Cerebellar nuclear complex (tissue), 1 donor: Measurements from ENCODE around the gene SNX3.
A peak's percentile ranks its signal among the peaks of the same experiment; 100 is the strongest.

ENCODE experiments used
- DNase-seq, 2 experiments: peaks; one replicate each; lab custom pipeline; 2025; lab: John Stamatoyannopoulos, UW

The SNX3 gene

DNA sequence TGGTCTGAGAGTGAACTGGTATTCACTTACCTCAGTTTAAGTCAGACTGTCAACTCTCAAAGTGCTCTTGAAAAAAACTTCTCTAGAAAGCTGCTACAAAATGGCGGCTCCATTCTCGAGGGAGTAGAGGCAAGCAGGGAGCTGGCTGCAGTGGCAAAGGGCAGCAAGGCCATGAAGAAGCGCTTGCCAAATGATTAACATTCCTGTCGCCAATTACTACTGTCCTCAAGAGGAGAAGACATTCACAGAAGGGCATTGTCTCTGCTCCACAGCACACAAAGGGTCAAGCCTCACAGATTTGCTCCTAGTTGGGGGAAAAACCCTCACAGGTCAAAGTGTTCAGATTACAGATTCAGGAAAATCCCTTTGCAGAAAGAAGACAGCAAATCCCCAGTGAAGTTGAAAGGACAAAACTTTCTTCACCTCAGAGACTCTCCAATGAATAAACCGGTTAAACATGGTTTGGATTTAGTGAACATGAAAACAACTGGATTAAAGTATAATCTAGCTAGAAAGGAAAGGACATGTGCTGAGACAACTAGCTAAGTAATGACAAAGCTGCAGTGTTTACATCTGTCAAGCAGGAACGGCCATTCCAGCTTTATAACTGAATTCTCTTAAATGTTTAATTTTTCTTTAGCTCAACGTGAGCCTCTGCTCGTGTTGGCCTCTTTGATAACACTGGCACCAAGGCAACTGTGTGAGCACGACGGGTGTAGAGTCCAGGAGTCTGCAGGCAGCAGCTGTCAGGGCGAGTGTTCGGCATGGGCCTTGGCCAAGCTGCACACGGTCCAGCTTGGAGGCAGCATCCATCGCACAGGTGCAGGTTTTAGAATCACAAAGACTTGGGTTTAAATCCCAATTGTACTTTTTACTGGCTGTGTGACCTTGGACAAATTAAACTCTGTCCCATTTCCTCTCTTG is 57.4 kb downstream of the SNX3 start:
- peak in 1 of 2 experiments; percentile 13 for DNase-seq

DNA sequence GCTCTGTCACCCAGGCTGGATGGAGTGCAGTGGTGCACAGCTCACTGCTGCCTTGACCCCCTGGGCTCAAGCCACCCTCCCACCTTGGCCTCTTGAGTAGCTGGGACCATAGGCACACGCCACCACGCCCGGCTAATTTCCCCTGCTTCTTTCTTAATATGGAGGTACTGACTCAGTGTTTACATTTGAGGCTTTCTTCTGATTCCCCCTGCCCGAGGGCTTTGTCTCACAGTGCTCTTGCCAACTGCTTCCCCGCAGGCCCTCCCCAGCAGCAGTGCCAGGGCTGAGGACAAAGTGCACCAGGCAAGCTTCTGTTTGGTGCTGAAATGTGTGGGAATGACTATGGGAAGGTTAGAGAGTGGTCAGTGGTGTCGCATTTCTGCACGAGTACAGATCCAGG is 60.2 kb downstream of the SNX3 start:
- DNase-seq, result no peak

DNA sequence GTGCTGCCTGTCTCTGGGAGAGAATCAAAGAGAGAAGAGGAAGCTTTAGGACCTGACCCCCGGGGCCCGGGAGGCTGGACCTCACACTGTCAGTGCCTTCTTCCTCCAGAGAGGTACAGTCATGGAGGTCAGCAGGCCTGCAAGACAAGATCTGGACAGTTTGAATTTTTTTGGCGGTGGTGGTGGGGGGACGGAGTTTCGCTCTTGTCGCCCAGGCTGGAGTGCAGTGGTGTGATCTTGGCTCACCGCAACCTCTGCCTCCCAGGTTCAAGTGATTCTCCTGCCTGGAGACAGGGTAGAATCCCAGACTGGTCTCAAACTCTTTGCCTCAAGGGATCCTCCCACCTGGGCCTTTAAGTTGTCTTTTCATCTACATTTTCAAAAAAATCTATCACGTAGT is 60.7 kb downstream of the SNX3 start:
- DNase-seq, result no peak

DNA sequence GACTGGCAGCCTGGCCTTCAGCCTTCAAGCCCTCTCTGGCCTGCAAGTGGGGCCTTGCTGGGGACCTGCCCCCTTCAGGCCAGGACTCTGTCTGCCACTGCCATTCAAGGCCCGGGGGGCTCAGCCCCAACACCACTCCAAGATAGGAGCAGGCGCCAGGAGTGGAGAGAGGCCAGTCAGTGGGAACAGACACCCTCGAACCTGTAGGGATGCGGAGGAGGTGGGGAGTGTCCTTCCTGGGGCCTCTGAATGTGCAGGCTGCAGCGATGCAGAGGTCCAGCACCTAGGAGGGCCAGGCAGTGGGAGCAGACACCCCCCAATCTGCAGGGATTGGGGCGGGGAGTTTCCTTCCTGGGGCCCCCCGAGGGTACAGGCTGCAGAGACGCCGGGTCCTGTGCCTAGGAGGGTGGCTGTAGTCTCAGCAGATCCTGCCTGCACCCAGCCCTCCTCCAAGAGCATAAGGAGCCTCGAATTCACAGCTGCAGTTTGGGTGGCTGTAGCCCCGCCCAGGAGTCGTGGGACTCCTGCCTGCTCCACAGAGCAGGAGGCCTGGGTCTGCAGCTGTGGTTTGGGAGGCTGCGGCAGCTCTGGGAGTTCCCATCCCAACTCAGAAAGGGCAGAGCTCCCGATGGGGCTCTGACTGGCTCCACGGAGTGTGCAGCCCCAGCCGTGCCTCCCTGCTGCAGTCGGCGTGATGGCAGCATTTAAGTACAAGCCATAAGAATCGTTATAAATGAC is 61.9 kb downstream of the SNX3 start:
- DNase-seq, result no peak

DNA sequence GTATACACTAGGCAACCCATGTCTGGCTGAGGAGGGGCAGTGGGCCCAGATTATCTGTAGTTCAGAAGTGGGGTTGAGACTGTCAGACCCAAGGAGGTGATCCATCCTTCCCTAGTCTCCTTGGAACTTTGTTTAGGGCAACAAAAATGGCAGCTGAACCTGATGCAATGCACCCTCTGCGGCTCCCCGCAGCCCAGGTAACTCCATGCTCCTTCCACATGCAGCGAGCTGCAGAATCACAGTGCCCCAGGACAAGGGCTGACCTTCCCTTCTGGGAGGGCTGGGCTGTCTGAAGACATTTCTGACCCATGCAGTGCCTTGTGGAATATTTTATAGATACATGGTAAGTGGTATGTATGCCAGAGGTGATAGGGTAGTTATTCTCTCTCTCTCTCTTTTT is 65.6 kb downstream of the SNX3 start:
- no peak for DNase-seq

DNA sequence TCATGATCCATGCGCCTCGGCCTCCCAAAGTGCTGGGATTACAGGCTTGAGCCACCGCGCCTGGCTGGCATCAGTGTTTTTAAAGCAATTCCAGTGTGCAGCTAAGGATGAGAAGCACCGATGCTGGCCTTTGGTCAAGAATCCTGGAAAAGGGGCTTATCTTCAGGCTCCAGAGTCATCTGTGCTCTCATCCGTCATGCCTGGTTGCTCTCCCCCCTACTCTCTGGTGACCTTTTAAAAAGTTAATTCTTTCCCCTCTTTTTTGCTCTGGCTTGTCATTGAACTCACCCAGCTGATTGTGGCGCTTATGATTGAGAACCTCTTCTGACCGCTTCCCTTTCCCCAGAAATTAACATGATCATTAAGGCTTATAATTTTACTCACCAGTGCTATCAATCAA is 66.3 kb downstream of the SNX3 start:
- no peak for DNase-seq

DNA sequence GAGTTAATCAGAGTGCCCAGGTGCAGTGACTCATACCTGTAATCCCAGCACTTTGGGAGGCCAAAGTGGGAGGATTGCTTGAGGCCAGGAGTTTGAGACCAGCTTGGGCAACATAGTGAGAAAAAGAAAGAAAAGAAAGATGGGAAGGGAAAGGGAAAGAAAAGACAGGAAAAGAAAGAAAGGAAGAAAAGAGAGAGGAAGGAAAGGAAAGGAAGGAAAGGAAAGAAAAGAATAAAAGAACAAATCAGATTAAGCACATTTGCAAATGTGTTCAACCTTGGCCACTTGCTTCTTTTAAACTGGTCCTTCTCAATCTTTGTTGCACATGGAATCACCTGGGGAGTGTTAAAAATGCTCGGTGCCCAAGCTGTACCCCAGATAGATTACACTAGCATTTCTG is 67.0 kb downstream of the SNX3 start:
- no peak for DNase-seq

DNA sequence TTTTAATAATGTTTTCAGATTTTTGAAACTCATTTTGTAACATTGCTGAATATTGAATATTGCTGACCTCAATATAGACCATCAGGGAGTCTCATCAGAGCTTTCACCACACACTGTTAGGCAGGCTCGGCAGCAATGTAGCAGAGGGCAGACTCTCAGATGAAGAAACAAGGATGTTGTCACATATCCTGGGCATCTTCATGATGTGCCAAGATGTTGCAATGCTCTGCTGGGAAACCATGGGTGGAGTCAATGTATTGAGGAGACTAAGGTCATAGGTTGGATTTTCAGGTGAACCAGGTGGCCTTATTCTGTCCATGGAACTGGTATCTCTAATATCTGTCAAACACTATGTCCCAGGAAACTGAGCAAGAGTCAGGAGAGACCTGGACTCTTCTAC is 67.7 kb downstream of the SNX3 start:
- DNase-seq, result no peak

DNA sequence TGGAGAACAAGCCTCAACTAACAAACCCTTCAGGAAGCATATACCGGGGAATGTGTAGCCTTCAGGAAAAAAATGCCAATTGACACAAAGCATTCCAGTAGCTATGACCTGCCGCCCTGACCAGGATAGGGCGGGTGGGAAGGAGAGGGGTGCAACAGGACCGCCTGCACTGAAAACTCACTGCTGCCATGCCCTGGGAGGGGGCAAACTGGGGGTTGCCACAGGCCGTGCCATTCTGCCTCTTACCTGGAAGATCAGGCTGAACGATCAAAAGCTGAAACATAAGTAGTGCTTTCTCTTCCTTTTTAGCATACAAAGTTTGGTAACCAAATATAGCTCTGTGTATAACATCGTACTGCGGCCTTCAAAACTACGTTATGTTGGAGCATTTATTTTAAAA is 73.3 kb downstream of the SNX3 start:
- DNase-seq, result no peak

DNA sequence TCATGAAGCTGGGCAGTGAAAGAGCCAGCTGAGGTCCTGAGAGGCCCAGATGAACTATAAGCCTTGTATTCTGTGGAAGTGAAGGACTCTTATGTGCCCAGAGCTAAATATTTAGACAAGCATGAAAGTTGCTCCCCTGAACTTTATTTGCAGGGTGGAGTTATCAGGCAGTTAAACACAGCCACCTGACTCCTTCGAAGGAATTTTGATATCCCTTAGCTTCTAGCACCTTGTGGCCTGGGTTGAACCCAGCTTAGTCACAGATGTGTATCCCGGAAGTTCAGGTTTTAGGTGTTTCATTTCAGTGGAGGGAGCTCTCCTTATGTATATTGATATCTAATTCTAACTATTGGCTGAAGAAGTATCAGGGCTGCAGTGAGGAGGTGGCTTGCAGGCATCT is 74.6 kb downstream of the SNX3 start:
- DNase-seq, result no peak

DNA sequence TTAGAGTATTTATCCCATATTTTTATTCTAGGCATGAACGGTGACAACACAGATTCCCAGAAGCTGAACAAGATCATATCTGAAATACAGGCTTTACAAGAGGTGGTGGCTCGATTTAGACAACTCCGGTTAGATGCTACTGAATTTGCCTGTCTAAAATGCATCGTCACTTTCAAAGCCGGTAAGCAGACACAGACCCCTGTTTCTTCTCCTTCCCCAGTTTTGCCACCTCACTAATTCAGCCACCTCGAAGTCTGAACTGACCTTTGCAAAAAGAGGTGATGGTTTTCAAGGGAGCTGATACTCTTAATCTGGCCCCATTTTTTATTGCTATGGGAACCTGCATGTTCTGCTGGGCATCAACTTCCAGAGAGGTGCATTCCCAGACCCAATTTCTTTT is 80.1 kb downstream of the SNX3 start:
- DNase-seq, result no peak

DNA sequence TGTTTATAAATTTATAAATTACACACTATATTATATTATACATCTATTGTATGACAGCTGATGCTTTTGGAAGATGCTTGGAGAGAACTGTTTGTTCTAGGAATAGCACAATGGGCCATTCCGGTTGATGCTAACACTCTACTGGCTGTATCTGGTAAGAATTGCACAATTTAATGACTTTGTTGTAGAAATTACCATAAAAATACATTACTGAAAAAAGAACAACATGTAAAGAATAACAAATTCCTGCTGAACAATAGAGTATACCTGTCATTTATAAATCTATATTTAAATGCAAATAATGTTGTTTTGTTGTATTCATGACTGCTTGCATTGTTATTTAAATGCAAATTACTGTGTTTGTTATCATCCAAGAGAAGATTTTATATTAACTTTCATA is 80.6 kb downstream of the SNX3 start:
- DNase-seq, result no peak

DNA sequence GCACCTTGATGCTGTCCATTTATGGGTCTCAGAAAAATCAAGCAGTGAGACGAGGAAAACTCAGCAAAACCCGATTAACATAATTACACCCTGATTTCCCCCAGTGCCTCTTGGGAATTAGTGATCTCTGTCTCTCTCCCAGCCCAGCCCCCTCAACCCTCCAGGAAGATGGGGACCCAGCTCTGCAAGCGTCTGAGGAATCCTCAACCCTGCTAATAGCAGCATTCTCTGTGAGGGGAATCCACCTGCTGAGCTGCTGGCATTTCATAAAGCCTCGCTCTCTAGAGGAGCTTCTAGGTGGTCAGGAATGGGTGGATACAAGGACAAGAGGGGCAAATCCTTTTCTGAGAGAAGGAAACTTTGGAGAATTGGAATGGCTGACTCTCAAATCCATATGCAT is 81.1 kb downstream of the SNX3 start:
- no peak for DNase-seq

DNA sequence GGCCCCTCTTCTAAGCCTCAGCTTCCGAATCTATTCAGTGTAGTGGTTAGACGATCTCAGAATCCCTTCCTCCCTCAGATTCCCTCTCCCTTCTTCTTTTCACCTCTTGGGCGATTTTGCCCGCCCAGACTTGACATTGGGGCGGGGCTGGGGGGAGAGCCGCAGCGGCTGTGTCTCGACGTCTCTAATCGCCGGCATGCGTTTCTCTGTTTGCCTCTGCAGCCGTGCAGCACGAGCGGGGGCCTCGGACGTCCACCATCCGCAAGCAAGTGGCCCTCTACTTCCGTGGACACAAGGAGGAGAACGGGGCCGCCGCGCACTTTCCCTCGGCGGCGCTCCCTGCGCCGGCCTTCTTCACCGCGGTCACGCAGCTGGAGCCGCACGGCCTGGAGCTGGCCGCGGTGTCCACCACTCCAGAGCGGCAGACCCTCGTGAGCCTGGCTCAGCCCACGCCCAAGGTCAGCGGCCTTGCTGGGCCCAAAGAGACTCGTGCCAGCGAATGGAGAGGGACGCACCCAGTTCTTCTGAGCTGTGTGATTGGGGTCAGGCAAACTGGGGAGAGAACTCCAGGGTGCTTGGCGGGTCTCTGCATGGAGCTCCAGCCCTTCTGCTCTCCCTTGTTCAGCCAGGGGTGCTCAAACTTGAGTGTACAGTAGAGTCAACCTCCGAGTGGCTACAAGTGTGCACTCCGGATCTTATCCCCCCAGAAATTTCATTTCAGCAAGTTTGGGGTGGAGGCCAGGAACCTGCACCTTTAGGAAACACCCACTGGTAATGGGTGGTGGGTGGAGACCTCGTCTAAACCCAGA is 84.4 kb downstream of the SNX3 start:
- no peak for DNase-seq

DNA sequence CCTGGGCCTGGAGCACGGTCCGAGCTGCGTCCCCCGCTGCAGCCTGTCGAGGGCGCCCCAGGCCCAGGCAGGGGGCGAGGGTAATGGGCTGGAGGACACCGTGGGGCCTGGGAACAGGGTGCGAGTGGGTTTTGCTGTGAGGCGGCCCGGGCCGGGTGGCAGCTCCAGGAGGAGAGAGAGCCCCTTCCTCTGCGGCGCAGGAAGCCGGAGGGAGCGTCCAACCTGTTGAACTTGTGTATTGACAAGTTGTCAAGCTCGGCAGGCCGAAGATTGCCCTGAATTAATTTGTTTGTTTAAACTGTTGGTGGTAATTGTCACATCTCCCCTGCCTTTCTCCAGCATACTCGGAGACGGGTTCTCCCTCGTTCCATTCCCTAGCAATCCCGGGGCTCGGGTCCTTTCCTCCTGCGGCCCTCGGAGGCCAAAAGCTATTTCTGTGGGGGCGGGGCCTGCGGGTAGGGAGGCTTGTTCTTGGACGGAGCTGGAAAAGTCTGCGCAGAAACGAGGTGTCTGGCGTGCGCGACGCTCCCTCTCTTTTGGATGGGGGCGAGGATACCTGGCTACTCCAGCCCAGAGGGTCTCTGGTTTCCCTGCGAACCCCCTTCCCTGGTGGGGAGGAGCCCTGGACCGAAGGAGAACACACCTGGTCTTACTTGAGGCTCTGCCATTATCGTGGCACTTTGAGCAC is 85.1 kb downstream of the SNX3 start:
- DNase-seq, result no peak

DNA sequence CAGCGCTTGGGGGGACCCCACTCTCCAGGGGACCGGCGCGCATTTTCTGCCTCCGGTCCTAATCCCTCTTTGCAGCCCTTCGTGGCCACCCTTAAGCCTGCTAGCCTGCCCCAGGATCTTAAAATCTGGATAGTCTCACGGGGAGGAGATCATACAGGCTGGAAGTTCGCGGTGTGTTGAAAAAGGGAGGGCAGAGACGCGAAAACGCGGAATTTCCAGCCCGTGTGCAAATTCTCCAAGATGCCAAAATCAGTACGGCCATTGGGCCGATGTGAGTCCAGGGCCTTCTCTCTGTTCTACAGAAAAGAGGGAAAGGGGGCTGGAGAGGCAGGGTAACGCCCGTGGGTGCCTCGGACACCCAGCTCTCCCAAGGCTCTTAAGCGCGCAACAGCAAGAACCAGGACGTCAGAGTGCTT is 85.7 kb downstream of the SNX3 start:
- DNase-seq, result no peak

DNA sequence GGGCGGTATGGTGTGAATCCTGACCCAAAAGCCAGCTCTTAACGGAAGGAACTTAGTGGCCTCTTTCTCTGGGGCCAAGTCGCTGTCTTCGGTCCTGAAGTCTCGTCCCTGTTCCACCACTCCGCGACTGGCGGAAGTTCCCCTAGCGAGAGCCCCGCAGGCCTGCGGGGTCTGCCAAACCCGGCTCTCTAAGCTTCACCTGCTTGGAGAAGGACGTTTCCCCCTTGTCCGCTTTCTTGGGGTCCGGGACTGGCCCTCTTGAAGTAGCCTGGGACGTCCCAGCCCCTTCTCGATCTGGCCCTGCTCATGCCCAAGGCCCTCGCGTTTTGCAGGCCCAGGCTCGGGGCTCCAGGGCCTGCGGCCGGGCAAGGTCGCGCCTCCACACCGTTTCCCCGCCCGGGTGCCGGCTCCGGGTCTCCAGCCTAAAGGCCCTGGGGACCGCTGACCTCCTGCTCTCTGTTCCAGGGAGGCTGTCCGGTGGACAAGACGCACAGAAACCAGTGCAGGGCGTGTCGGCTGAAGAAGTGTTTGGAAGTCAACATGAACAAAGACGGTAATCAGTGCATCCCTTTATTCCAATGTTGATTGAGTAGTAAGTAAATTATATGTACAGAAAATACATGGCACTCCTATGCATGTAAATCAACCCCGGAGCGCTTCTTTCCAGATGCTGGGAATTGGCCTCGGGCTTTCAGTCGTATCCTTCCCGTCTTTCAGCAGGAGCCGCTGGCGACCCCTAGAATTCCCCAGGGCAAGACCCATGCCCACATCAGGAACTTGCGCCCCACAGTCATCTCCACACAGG is 86.3 kb downstream of the SNX3 start:
- DNase-seq, result no peak

DNA sequence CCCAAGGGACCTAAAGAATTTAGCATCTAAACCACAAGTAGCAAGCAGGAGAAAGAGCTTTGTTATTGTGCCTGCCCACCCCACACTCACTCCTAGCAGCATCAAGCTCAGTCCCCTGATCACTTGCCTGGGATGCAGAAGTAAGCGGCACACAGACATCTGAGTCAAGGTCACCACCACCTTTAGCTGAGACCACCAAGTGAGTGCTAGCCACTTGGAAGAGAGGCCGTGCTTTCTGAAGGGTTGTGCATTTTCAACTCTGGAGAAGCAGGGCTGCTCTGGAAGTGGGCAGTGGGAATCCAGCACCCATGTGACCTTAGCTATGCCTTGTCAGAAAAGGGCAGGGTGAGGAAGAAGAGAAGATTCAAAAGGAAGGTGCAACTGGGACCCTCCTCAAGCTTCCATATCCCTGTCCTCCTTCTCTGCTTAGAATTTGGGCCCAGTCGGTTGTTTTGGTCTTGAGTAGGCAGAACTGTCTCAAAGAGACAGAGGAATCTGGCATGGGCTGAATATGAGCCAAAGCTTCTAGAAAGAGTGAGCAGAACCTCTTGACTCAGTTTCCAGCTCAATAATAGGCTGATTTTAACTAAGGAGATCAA is 88.8 kb downstream of the SNX3 start:
- DNase-seq, result no peak

DNA sequence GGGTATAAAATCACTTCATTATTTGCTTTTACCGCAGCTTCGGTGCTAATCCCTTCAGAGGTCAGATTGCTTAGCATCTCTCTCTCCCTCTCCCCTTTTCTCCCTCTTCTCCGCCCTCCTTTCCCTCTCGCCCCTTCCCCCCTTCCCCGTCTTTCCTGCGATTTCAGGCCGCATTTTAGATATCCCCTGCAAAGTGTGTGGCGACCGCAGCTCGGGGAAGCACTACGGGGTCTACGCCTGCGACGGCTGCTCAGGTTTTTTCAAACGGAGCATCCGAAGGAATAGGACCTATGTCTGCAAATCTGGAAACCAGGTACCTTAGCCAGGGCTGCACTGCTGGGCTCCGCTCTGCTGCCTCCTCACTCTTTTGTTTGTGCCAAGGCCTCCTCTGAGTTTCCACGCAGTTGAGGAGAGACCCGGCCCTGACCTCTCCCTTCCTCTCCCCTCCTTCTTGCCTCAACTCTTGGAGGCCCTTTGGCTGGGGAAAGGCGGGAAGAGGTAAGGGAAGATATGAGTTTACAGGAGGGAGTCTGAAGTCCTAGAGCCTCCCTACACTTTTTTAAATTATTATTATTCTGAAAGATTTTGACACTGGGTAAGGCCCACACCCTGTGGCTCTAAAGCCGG is 89.4 kb downstream of the SNX3 start:
- no peak for DNase-seq
